ENCODE results near the gene KRT85. TPM values are rescaled to one million over a fixed set of nuclear protein-coding genes. Genes with fewer than 3 reads are reported as not detected.

Gene KRT85
- total RNA-seq, 1 donor from 2014 or later, result not detected

- Histone ChIP-seq H3K36me3 (ENCODE audit: insufficient read depth, low read length) (no peaks in the 10 kb centered on the region), H3K27ac (ENCODE audit: low read depth, low read length) (no peak overlapping the region), H3K79me2 (ENCODE audit: insufficient read depth, low read length) (no peaks in the 10 kb centered on the region), H4K20me1 (ENCODE audit: insufficient read depth, low read length) (no peaks in the 10 kb centered on the region), H3K9me3 (ENCODE audit: insufficient read depth, low read depth, low read length) (no peaks in the 10 kb centered on the region), H3K4me3 (ENCODE audit: insufficient read depth, low read depth, low read length) (no peak overlapping the region), H3K4me1 (ENCODE audit: insufficient read depth, low read length) (no peaks in the 10 kb centered on the region), H3K27me3 (ENCODE audit: insufficient read depth, low read length) (peaks cover 9% of the 10 kb centered on the region), H2AFZ (ENCODE audit: low read depth, low read length) (no peak overlapping the region), H3K9ac (ENCODE audit: low read length) (no peak overlapping the region), H3K4me2 (ENCODE audit: low read length) (no peak overlapping the region)
- Mint-ChIP-seq H3K36me3 (ENCODE audit: low read depth, unreplicated experiment) (no peaks in the 10 kb centered on the region), H3K27ac (ENCODE audit: unreplicated experiment) (no peak overlapping the region), H3K4me1 (ENCODE audit: low read depth, unreplicated experiment) (no peaks in the 10 kb centered on the region), H3K4me3 (ENCODE audit: unreplicated experiment) (no peak overlapping the region), H3K27me3 (ENCODE audit: low read depth, unreplicated experiment) (peaks cover 60% of the 10 kb centered on the region), H3K9me3 (ENCODE audit: unreplicated experiment) (peaks cover 3% of the 10 kb centered on the region)
- no peak for TF ChIP-seq EZH2 (IDR thresholded peaks at IDR 0.05; ENCODE audit: insufficient read depth, low read length)
- TF ChIP-seq CTCF (IDR thresholded peaks at IDR 0.05; ENCODE audit: insufficient read depth, low read depth, low read length), result no peak
- DNase-seq (ENCODE audit: low read depth) (no peak), FAIRE-seq (no peak)
Measured at GRCh38 chr12:52360106-52360662, 7.1 kb downstream of the KRT85 start.

GRCh38 chr12:52359621-52360061, 7.6 kb downstream of the KRT85 start:
- Mint-ChIP-seq H3K9me3 (ENCODE audit: unreplicated experiment) (peaks cover 3% of the 10 kb centered on the region), H3K27ac (ENCODE audit: unreplicated experiment) (no peak overlapping the region), H3K27me3 (ENCODE audit: low read depth, unreplicated experiment) (peaks cover 60% of the 10 kb centered on the region), H3K4me3 (ENCODE audit: unreplicated experiment) (no peak overlapping the region), H3K36me3 (ENCODE audit: low read depth, unreplicated experiment) (no peaks in the 10 kb centered on the region), H3K4me1 (ENCODE audit: low read depth, unreplicated experiment) (no peaks in the 10 kb centered on the region)
- no peaks in the 10 kb centered on the region for H3K4me1 ChIP-seq (ENCODE audit: insufficient read depth, low read length)
- TF ChIP-seq CTCF (IDR thresholded peaks at IDR 0.05; ENCODE audit: insufficient read depth, low read depth, low read length), result no peak
- no peak for TF ChIP-seq EZH2 (IDR thresholded peaks at IDR 0.05; ENCODE audit: insufficient read depth, low read length)
- no peak overlapping the region for H3K4me3 ChIP-seq (ENCODE audit: insufficient read depth, low read depth, low read length)
- no peak for DNase-seq (ENCODE audit: low read depth)
- no peak overlapping the region for H3K9ac ChIP-seq (ENCODE audit: low read length)
- peaks cover 12% of the 10 kb centered on the region for H3K27me3 ChIP-seq (ENCODE audit: insufficient read depth, low read length)
- H2AFZ ChIP-seq (ENCODE audit: low read depth, low read length), result no peak overlapping the region
- H3K79me2 ChIP-seq (ENCODE audit: insufficient read depth, low read length), result no peaks in the 10 kb centered on the region
- FAIRE-seq, result no peak
- H3K36me3 ChIP-seq (ENCODE audit: insufficient read depth, low read length), result no peaks in the 10 kb centered on the region
- H4K20me1 ChIP-seq (ENCODE audit: insufficient read depth, low read length), result no peaks in the 10 kb centered on the region
- H3K27ac ChIP-seq (ENCODE audit: low read depth, low read length), result no peak overlapping the region
- no peaks in the 10 kb centered on the region for H3K9me3 ChIP-seq (ENCODE audit: insufficient read depth, low read depth, low read length)
- H3K4me2 ChIP-seq (ENCODE audit: low read length), result no peak overlapping the region

GRCh38 chr12:52358575-52359350, 8.5 kb downstream of the KRT85 start:
- H3K4me3 Mint-ChIP-seq (ENCODE audit: unreplicated experiment), result no peak overlapping the region

More at GRCh38 chr12:52358575-52359350, 8.5 kb downstream of the KRT85 start:
- no peak for FAIRE-seq
- no peak overlapping the region for H3K27ac ChIP-seq (ENCODE audit: low read depth, low read length)
- Mint-ChIP-seq H3K4me1 (ENCODE audit: low read depth, unreplicated experiment) (no peaks in the 10 kb centered on the region), H3K9me3 (ENCODE audit: unreplicated experiment) (peaks cover 3% of the 10 kb centered on the region), H3K27me3 (ENCODE audit: low read depth, unreplicated experiment) (peaks cover 57% of the 10 kb centered on the region), H3K36me3 (ENCODE audit: low read depth, unreplicated experiment) (no peaks in the 10 kb centered on the region), H3K27ac (ENCODE audit: unreplicated experiment) (no peak overlapping the region)
- no peak overlapping the region for H3K4me3 ChIP-seq (ENCODE audit: insufficient read depth, low read depth, low read length)
- H3K36me3 ChIP-seq (ENCODE audit: insufficient read depth, low read length), result no peaks in the 10 kb centered on the region
- no peak for DNase-seq (ENCODE audit: low read depth)
- H3K79me2 ChIP-seq (ENCODE audit: insufficient read depth, low read length), result no peaks in the 10 kb centered on the region
- no peak overlapping the region for H2AFZ ChIP-seq (ENCODE audit: low read depth, low read length)
- no peaks in the 10 kb centered on the region for H3K9me3 ChIP-seq (ENCODE audit: insufficient read depth, low read depth, low read length)
- TF ChIP-seq EZH2 (IDR thresholded peaks at IDR 0.05; ENCODE audit: insufficient read depth, low read length), result no peak
- TF ChIP-seq CTCF (IDR thresholded peaks at IDR 0.05; ENCODE audit: insufficient read depth, low read depth, low read length), result no peak
- H3K4me1 ChIP-seq (ENCODE audit: insufficient read depth, low read length), result no peaks in the 10 kb centered on the region
- H4K20me1 ChIP-seq (ENCODE audit: insufficient read depth, low read length), result no peaks in the 10 kb centered on the region
- no peak overlapping the region for H3K4me2 ChIP-seq (ENCODE audit: low read length)
- H3K27me3 ChIP-seq (ENCODE audit: insufficient read depth, low read length), result peaks cover 17% of the 10 kb centered on the region
- H3K9ac ChIP-seq (ENCODE audit: low read length), result no peak overlapping the region

Measured in astrocyte (in vitro differentiated cells and primary cell).